Lower leg skin (tissue), 3 donors: ENCODE measurements around the gene SLPI.

Source experiments
- CTCF ChIP-seq, 3 donors: fragments of 450-650 bp; IDR thresholded peaks; one replicate each; pipeline ENCODE4 v1.5.1; 2016; ENCODE audit warnings: antibody characterized with exemption in 3 of 3, mild to moderate bottlenecking in 3 of 3, moderate library complexity in 2 of 3
- POLR2A ChIP-seq, 2 donors: fragments of 450-650 bp; IDR thresholded peaks; one replicate each; pipeline ENCODE4 v1.6.1; 2016 to 2017; ENCODE audit warnings: antibody characterized with exemption in 2 of 2, mild to moderate bottlenecking in 1 of 2, moderate library complexity in 1 of 2

- TF ChIP-seq CTCF (IDR thresholded peaks at IDR 0.05) (no peak), POLR2A (IDR thresholded peaks at IDR 0.05) (no peak)
These were observed 3.3 kb upstream of the SLPI start for GRCh38 chr20:45257711-45258110.
